Measurements from ENCODE around the gene CHST10. TPM values are rescaled to one million over a fixed set of nuclear protein-coding genes. Genes with fewer than 3 reads are reported as not detected.
"Not testable (repeated sequence)": the region's sequence is repeated elsewhere in the genome, so short reads cannot be mapped to it uniquely, and the experiment has no call there.

The CHST10 gene
- total RNA-seq (2014; rRNA removed; shearing (Covaris generic); ENCODE audit: low replicate concordance), result 22.1 and 26.4 TPM in 2 replicates

- in situ Hi-C loops (cut with HindIII; ENCODE audit: low pct_unique_long_range_greater_than_20kb, low sequenced_read_pairs), result no loop called here
- DNase-seq (ENCODE audit: low read depth), result peak; percentile 77
Measured at GRCh38 chr2:100416935-100417710, at the start of gene CHST10. Gene CHST10 (minus strand): TSS chr2:100417668. CDS start chr2:100406675, 10,993 bp downstream.

- in situ Hi-C loops (cut with HindIII; ENCODE audit: low pct_unique_long_range_greater_than_20kb, low sequenced_read_pairs), result no loop called here
- DNase-seq (ENCODE audit: low read depth), result no peak
Measured at GRCh38 chr2:100460904-100461530, 43.5 kb upstream of the CHST10 start.

- DNase-seq (ENCODE audit: low read depth), result peak; percentile 18
- in situ Hi-C loops (cut with HindIII; ENCODE audit: low pct_unique_long_range_greater_than_20kb, low sequenced_read_pairs), result not testable (repeated sequence)
Measured at GRCh38 chr2:100456357-100456756, 38.9 kb upstream of the CHST10 start.

GRCh38 chr2:100453853-100454252 lies 36.4 kb upstream of the CHST10 start:
- DNase-seq (ENCODE audit: low read depth), result no peak

GRCh38 chr2:100451734-100452133 lies 34.3 kb upstream of the CHST10 start:
- no peak for DNase-seq (ENCODE audit: low read depth)
- in situ Hi-C loops (cut with HindIII; ENCODE audit: low pct_unique_long_range_greater_than_20kb, low sequenced_read_pairs), result no loop called here

More at GRCh38 chr2:100453853-100454252, 36.4 kb upstream of the CHST10 start:
- in situ Hi-C loops (cut with HindIII; ENCODE audit: low pct_unique_long_range_greater_than_20kb, low sequenced_read_pairs), result no loop called here

- DNase-seq (ENCODE audit: low read depth), result no peak
- in situ Hi-C loops (cut with HindIII; ENCODE audit: low pct_unique_long_range_greater_than_20kb, low sequenced_read_pairs), result no loop called here
Measured at GRCh38 chr2:100451092-100451491, 33.6 kb upstream of the CHST10 start.

GRCh38 chr2:100446696-100447095 lies 29.2 kb upstream of the CHST10 start:
- in situ Hi-C loops (cut with HindIII; ENCODE audit: low pct_unique_long_range_greater_than_20kb, low sequenced_read_pairs), result no loop called here
- peak; percentile 34 for DNase-seq (ENCODE audit: low read depth)

- no peak for DNase-seq (ENCODE audit: low read depth)
- in situ Hi-C loops (cut with HindIII; ENCODE audit: low pct_unique_long_range_greater_than_20kb, low sequenced_read_pairs), result no loop called here
Measured at GRCh38 chr2:100437751-100438150, 20.3 kb upstream of the CHST10 start.

- in situ Hi-C loops (cut with HindIII; ENCODE audit: low pct_unique_long_range_greater_than_20kb, low sequenced_read_pairs), result no loop called here
Measured at GRCh38 chr2:100429726-100430125, 12.3 kb upstream of the CHST10 start.

GRCh38 chr2:100427627-100428258 lies 10.3 kb upstream of the CHST10 start:
- peak; percentile 25 for DNase-seq (ENCODE audit: low read depth)
- in situ Hi-C loops (cut with HindIII; ENCODE audit: low pct_unique_long_range_greater_than_20kb, low sequenced_read_pairs), result no loop called here

More at GRCh38 chr2:100429726-100430125, 12.3 kb upstream of the CHST10 start:
- no peak for DNase-seq (ENCODE audit: low read depth)

- in situ Hi-C loops (cut with HindIII; ENCODE audit: low pct_unique_long_range_greater_than_20kb, low sequenced_read_pairs), result no loop called here
- DNase-seq (ENCODE audit: low read depth), result no peak
Measured at GRCh38 chr2:100427111-100427510, 9.6 kb upstream of the CHST10 start.

- in situ Hi-C loops (cut with HindIII; ENCODE audit: low pct_unique_long_range_greater_than_20kb, low sequenced_read_pairs), result no loop called here
- DNase-seq (ENCODE audit: low read depth), result no peak
Measured at GRCh38 chr2:100426384-100426720, 8.9 kb upstream of the CHST10 start.

GRCh38 chr2:100425573-100426383 lies 8.3 kb upstream of the CHST10 start:
- no peak for DNase-seq (ENCODE audit: low read depth)
- in situ Hi-C loops (cut with HindIII; ENCODE audit: low pct_unique_long_range_greater_than_20kb, low sequenced_read_pairs), result no loop called here

GRCh38 chr2:100425107-100425506 lies 7.6 kb upstream of the CHST10 start:
- in situ Hi-C loops (cut with HindIII; ENCODE audit: low pct_unique_long_range_greater_than_20kb, low sequenced_read_pairs), result no loop called here
- no peak for DNase-seq (ENCODE audit: low read depth)

GRCh38 chr2:100424277-100424875 lies 6.9 kb upstream of the CHST10 start:
- in situ Hi-C loops (cut with HindIII; ENCODE audit: low pct_unique_long_range_greater_than_20kb, low sequenced_read_pairs), result no loop called here
- no peak for DNase-seq (ENCODE audit: low read depth)

GRCh38 chr2:100423631-100424030 lies 6.2 kb upstream of the CHST10 start:
- in situ Hi-C loops (cut with HindIII; ENCODE audit: low pct_unique_long_range_greater_than_20kb, low sequenced_read_pairs), result no loop called here
- no peak for DNase-seq (ENCODE audit: low read depth)

GRCh38 chr2:100422320-100423055 lies 5.0 kb upstream of the CHST10 start:
- in situ Hi-C loops (cut with HindIII; ENCODE audit: low pct_unique_long_range_greater_than_20kb, low sequenced_read_pairs), result no loop called here
- peak; percentile 28 for DNase-seq (ENCODE audit: low read depth)

Data from Caki2 (cell line).